ENCODE results near the gene DKKL1.

- TF ChIP-seq, protein P1, sequence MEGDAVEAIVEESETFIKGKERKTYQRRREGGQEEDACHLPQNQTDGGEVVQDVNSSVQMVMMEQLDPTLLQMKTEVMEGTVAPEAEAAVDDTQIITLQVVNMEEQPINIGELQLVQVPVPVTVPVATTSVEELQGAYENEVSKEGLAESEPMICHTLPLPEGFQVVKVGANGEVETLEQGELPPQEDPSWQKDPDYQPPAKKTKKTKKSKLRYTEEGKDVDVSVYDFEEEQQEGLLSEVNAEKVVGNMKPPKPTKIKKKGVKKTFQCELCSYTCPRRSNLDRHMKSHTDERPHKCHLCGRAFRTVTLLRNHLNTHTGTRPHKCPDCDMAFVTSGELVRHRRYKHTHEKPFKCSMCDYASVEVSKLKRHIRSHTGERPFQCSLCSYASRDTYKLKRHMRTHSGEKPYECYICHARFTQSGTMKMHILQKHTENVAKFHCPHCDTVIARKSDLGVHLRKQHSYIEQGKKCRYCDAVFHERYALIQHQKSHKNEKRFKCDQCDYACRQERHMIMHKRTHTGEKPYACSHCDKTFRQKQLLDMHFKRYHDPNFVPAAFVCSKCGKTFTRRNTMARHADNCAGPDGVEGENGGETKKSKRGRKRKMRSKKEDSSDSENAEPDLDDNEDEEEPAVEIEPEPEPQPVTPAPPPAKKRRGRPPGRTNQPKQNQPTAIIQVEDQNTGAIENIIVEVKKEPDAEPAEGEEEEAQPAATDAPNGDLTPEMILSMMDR (conservative IDR thresholded peaks at IDR 0.05; ENCODE audit: low read depth in 2 of 2): no peak
- TF ChIP-seq EZH2 (IDR thresholded peaks at IDR 0.05; ENCODE audit: low read depth, unreplicated experiment) (no peak), POLR2AphosphoS5 (IDR thresholded peaks at IDR 0.05; ENCODE audit: low read depth) (no peak), JUNB (IDR thresholded peaks at IDR 0.05; ENCODE audit: unreplicated experiment) (no peak), EZH2phosphoT487 (IDR thresholded peaks at IDR 0.05; ENCODE audit: unreplicated experiment) (no peak), ZNF331 (CRISPR knock-in tag; IDR thresholded peaks at IDR 0.05; ENCODE audit: low read depth) (no peak), ZNF462 (CRISPR knock-in tag; IDR thresholded peaks at IDR 0.05) (no peak)
- TF ChIP-seq, protein P2, sequence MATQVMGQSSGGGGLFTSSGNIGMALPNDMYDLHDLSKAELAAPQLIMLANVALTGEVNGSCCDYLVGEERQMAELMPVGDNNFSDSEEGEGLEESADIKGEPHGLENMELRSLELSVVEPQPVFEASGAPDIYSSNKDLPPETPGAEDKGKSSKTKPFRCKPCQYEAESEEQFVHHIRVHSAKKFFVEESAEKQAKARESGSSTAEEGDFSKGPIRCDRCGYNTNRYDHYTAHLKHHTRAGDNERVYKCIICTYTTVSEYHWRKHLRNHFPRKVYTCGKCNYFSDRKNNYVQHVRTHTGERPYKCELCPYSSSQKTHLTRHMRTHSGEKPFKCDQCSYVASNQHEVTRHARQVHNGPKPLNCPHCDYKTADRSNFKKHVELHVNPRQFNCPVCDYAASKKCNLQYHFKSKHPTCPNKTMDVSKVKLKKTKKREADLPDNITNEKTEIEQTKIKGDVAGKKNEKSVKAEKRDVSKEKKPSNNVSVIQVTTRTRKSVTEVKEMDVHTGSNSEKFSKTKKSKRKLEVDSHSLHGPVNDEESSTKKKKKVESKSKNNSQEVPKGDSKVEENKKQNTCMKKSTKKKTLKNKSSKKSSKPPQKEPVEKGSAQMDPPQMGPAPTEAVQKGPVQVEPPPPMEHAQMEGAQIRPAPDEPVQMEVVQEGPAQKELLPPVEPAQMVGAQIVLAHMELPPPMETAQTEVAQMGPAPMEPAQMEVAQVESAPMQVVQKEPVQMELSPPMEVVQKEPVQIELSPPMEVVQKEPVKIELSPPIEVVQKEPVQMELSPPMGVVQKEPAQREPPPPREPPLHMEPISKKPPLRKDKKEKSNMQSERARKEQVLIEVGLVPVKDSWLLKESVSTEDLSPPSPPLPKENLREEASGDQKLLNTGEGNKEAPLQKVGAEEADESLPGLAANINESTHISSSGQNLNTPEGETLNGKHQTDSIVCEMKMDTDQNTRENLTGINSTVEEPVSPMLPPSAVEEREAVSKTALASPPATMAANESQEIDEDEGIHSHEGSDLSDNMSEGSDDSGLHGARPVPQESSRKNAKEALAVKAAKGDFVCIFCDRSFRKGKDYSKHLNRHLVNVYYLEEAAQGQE (IDR thresholded peaks at IDR 0.05; ENCODE audit: unreplicated experiment): no peak
- TF ChIP-seq, protein P3, sequence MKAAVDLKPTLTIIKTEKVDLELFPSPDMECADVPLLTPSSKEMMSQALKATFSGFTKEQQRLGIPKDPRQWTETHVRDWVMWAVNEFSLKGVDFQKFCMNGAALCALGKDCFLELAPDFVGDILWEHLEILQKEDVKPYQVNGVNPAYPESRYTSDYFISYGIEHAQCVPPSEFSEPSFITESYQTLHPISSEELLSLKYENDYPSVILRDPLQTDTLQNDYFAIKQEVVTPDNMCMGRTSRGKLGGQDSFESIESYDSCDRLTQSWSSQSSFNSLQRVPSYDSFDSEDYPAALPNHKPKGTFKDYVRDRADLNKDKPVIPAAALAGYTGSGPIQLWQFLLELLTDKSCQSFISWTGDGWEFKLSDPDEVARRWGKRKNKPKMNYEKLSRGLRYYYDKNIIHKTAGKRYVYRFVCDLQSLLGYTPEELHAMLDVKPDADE (IDR thresholded peaks at IDR 0.05): no peak
These were observed 7.3 kb upstream of the DKKL1 start for GRCh38 chr19:49356382-49356781.

Data from GM23338 (cell line).